H1 (cell line): ENCODE results near the gene KCNC4. TPM values are rescaled to one million over a fixed set of nuclear protein-coding genes. Genes with fewer than 3 reads are reported as not detected.

ENCODE experiments used
- CTCF ChIA-PET: fragments of 300-600 bp; sonication (Branson Sonifier 250); formaldehyde crosslinking; loops from one replicate; lab custom pipeline; 2021; ENCODE audit not compliant: partially characterized antibody; lab: Charles Lee
- POLR2A ChIA-PET: fragments of 300-600 bp; sonication (Branson Sonifier 250); formaldehyde crosslinking; loops from one replicate; lab custom pipeline; 2021; ENCODE audit warnings: inconsistent platforms; ENCODE audit not compliant: partially characterized antibody; lab: Charles Lee
- DNase-seq, 2 experiments: peaks; one replicate each; pipeline versions ENCODE4 v3.0.0 to v3.0.0-alpha.2; 2010 to 2022; ENCODE audit warnings: low spot score in 2 of 2, low read depth in 1 of 2, mixed read lengths in 1 of 2
- FAIRE-seq: peaks from 2 replicates; lab custom pipeline; 2011; peaks lifted over from hg19 to GRCh38; lab: Jason Lieb, UNC
- H2AFZ ChIP-seq: 2 replicates; pipeline ENCODE4 v1.8.1; 2012; ENCODE audit warnings: low read length, inconsistent platforms
- H2AK5ac ChIP-seq: 2 replicates; pipeline ENCODE4 v1.6.1; 2013; ENCODE audit warnings: low read depth, low read length
- H2BK120ac ChIP-seq: replicated peaks from 2 replicates; pipeline ENCODE3; 2013; ENCODE audit warnings: low read depth, low read length, inconsistent platforms
- H2BK12ac ChIP-seq: 2 replicates; pipeline ENCODE4 v1.6.1; 2013; ENCODE audit warnings: low read depth, low read length
- H2BK15ac ChIP-seq: 2 replicates; pipeline ENCODE4 v1.6.1; 2013; ENCODE audit warnings: low read length
- H2BK20ac ChIP-seq: 2 replicates; pipeline ENCODE4 v1.6.1; 2013; ENCODE audit warnings: low read length
- H2BK5ac ChIP-seq: 2 replicates; pipeline ENCODE4 v1.6.1; 2013; ENCODE audit warnings: low read depth, low read length
- H3K14ac ChIP-seq: 2 replicates; pipeline ENCODE4 v1.6.1; 2013; ENCODE audit warnings: inconsistent platforms; ENCODE audit not compliant: insufficient read length
- H3K18ac ChIP-seq: 2 replicates; pipeline ENCODE4 v1.6.1; 2013; ENCODE audit warnings: low read length; ENCODE audit errors: extremely low read depth
- H3K23ac ChIP-seq: 2 replicates; pipeline ENCODE4 v1.6.1; 2013; ENCODE audit warnings: inconsistent platforms; ENCODE audit not compliant: insufficient read length
- H3K23me2 ChIP-seq: 2 replicates; pipeline ENCODE4 v1.6.1; 2013; ENCODE audit warnings: low read depth, low read length
- H3K27ac ChIP-seq: 2 replicates; pipeline ENCODE4 v1.6.1; 2011; ENCODE audit warnings: low read depth, low read length, inconsistent platforms
- H3K27me3 ChIP-seq, 4 experiments: replicated peaks in 1 of 4; 1 replicate in 1 of 4; 2 replicates in 3 of 4; pipeline versions ENCODE4 v1.6.1 to v1.8.1; 2011 to 2013; ENCODE audit warnings: low read length in 3 of 4, mild to moderate bottlenecking in 3 of 4, inconsistent platforms in 2 of 4, mixed read lengths in 2 of 4, moderate library complexity in 1 of 4; ENCODE audit not compliant: control insufficient read depth in 3 of 4, insufficient read depth in 3 of 4; ENCODE audit errors: extremely low read depth in 1 of 4
- H3K36me3 ChIP-seq, 4 experiments: 2 replicates each; pipeline versions ENCODE4 v1.6.1 to v1.8.1; 2011 to 2013; ENCODE audit warnings: mild to moderate bottlenecking in 4 of 4, low read length in 3 of 4, moderate library complexity in 2 of 4, control low read depth in 1 of 4, inconsistent platforms in 1 of 4; ENCODE audit not compliant: insufficient read depth in 4 of 4, control insufficient read depth in 2 of 4
- H3K4ac ChIP-seq: replicated peaks from 2 replicates; pipeline ENCODE3; 2013; ENCODE audit warnings: low read length, low read depth, mixed read lengths, inconsistent platforms; ENCODE audit not compliant: insufficient read length
- H3K4me1 ChIP-seq, 4 experiments: replicated peaks in 1 of 4; 1 replicate in 1 of 4; 2 replicates in 3 of 4; pipeline versions ENCODE4 v1.6.1 to v1.8.1; 2011 to 2013; ENCODE audit warnings: low read length in 3 of 4, inconsistent platforms in 2 of 4, mixed read lengths in 1 of 4; ENCODE audit not compliant: insufficient read depth in 4 of 4, control insufficient read depth in 3 of 4
- H3K4me2 ChIP-seq, 2 experiments: 2 replicates each; pipeline versions ENCODE4 v1.6.1 to v1.8.1; 2011 to 2013; ENCODE audit warnings: low read depth in 2 of 2, low read length in 2 of 2, control low read depth in 1 of 2, inconsistent platforms in 1 of 2, mild to moderate bottlenecking in 1 of 2; ENCODE audit not compliant: insufficient read depth in 1 of 2
- H3K4me3 ChIP-seq, 4 experiments: fragments of 200-600, 300-600 bp in 1 of 4; sonication (generic), shearing (Covaris generic), sonication (Bioruptor Twin) in 1 of 4; 2 replicates each; pipeline versions ENCODE4 v1.5.1 to v1.8.1; 2011 to 2016; ENCODE audit warnings: low read length in 4 of 4, low read depth in 3 of 4, control low read depth in 2 of 4, inconsistent platforms in 2 of 4, mild to moderate bottlenecking in 2 of 4, mixed read lengths in 1 of 4, moderate library complexity in 1 of 4; ENCODE audit not compliant: insufficient read depth in 2 of 4; ENCODE audit errors: extremely low read depth in 1 of 4
- H3K56ac ChIP-seq: replicated peaks from 2 replicates; pipeline ENCODE3; 2013; ENCODE audit warnings: low read depth, mild to moderate bottlenecking, mixed read lengths, low read length, inconsistent platforms; ENCODE audit not compliant: insufficient read length
- H3K79me1 ChIP-seq: 2 replicates; pipeline ENCODE4 v1.6.1; 2013; ENCODE audit warnings: low read depth, low read length, control low read depth
- H3K79me2 ChIP-seq, 2 experiments: 2 replicates each; pipeline versions ENCODE4 v1.6.1 to v1.8.1; 2012 to 2013; ENCODE audit warnings: low read length in 2 of 2, mild to moderate bottlenecking in 2 of 2, inconsistent platforms in 1 of 2; ENCODE audit not compliant: insufficient read depth in 2 of 2, control insufficient read depth in 1 of 2
- H3K9ac ChIP-seq, 4 experiments: replicated peaks in 1 of 4; 1 replicate in 1 of 4; 2 replicates in 3 of 4; pipeline versions ENCODE4 v1.6.1 to v1.8.1; 2011 to 2013; ENCODE audit warnings: low read depth in 3 of 4, low read length in 3 of 4, control low read depth in 2 of 4, mild to moderate bottlenecking in 2 of 4, moderate library complexity in 2 of 4, inconsistent platforms in 1 of 4; ENCODE audit errors: extremely low read depth in 1 of 4
- H3K9me3 ChIP-seq, 2 experiments: 2 replicates each; pipeline versions ENCODE4 v1.6.1 to v1.8.1; 2012 to 2013; ENCODE audit warnings: mild to moderate bottlenecking in 2 of 2, moderate library complexity in 2 of 2, control low read depth in 1 of 2, inconsistent platforms in 1 of 2, low read depth in 1 of 2, low read length in 1 of 2, mixed read lengths in 1 of 2; ENCODE audit not compliant: insufficient read depth in 2 of 2
- H4K20me1 ChIP-seq, 2 experiments: replicated peaks in 1 of 2; 2 replicates each; pipeline versions ENCODE3 to v1.8.1; 2011 to 2013; ENCODE audit warnings: inconsistent platforms in 2 of 2, low read length in 2 of 2, mild to moderate bottlenecking in 1 of 2; ENCODE audit not compliant: insufficient read depth in 2 of 2, control insufficient read depth in 1 of 2
- H4K5ac ChIP-seq: 2 replicates; pipeline ENCODE4 v1.6.1; 2013; ENCODE audit warnings: low read length, low read depth, mixed read lengths, inconsistent platforms; ENCODE audit not compliant: insufficient read length
- H4K8ac ChIP-seq: 2 replicates; pipeline ENCODE4 v1.8.0; 2013; ENCODE audit warnings: mild to moderate bottlenecking, moderate library complexity, low read length, inconsistent platforms; ENCODE audit not compliant: insufficient read depth; ENCODE audit errors: extremely low read depth
- H4K91ac ChIP-seq: replicated peaks from 2 replicates; pipeline ENCODE3; 2013; ENCODE audit warnings: low read length, mixed read lengths, inconsistent platforms; ENCODE audit not compliant: insufficient read length
- BCL11A ChIP-seq, 2 experiments: IDR thresholded peaks; one replicate each; pipeline ENCODE4 v1.6.1; 2011; ENCODE audit warnings: low read depth in 2 of 2, low read length in 2 of 2, mild to moderate bottlenecking in 2 of 2
- CTBP2 ChIP-seq: IDR thresholded peaks from 2 replicates; pipeline ENCODE4 v1.7.0; 2011; ENCODE audit warnings: borderline replicate concordance, mild to moderate bottlenecking, moderate library complexity, mixed read lengths, low read length; ENCODE audit not compliant: insufficient read depth, insufficient read length
- EGR1 ChIP-seq: IDR thresholded peaks from 2 replicates; pipeline ENCODE4 v1.6.1; 2011; ENCODE audit warnings: low read depth, low read length, borderline replicate concordance
- KDM4A ChIP-seq: IDR thresholded peaks from one replicate; pipeline ENCODE4 v1.7.1; 2012; ENCODE audit warnings: low read depth, mild to moderate bottlenecking, moderate library complexity, low read length, inconsistent platforms; ENCODE audit not compliant: severe bottlenecking
- NANOG ChIP-seq: IDR thresholded peaks from 2 replicates; pipeline ENCODE4 v1.6.1; 2011; ENCODE audit warnings: low read length, low read depth, mild to moderate bottlenecking, inconsistent platforms; ENCODE audit not compliant: insufficient read depth, poor library complexity, severe bottlenecking
- PHF8 ChIP-seq: fragments of 200-600 bp; sonication (generic); conservative IDR thresholded peaks from 2 replicates; pipeline ENCODE4 v1.7.1; 2012; ENCODE audit warnings: low read depth, mild to moderate bottlenecking, inconsistent platforms, low read length, moderate library complexity
- RAD21 ChIP-seq, 2 experiments: IDR thresholded peaks in 1 of 2; conservative IDR thresholded peaks in 1 of 2; 2 replicates each; pipeline ENCODE4 v1.6.1; 2011; ENCODE audit warnings: low read depth in 2 of 2, low read length in 2 of 2, improper control_type of control experiment in 1 of 2, inconsistent platforms in 1 of 2, mild to moderate bottlenecking in 1 of 2, moderate library complexity in 1 of 2
- RFX5 ChIP-seq: IDR thresholded peaks from 2 replicates; pipeline ENCODE4 v1.6.1; 2011; ENCODE audit warnings: low read depth, low read length, improper control_type of control experiment, borderline replicate concordance
- SAP30 ChIP-seq: fragments of 300-600 bp; sonication (generic); IDR thresholded peaks from 2 replicates; pipeline ENCODE4 v1.7.1; 2012; ENCODE audit warnings: low read length, moderate library complexity, mild to moderate bottlenecking, inconsistent platforms; ENCODE audit not compliant: insufficient read depth, insufficient replicate concordance
- WGBS, 2 experiments: shearing (Covaris generic) in 1 of 2; methylation state at CpG; one replicate each; pipeline versions ENCODE4 v1.1.6 to v1.1.7; 2013 to 2015; ENCODE audit warnings: low lambda C conversion rate in 2 of 2, mixed read lengths in 2 of 2, inconsistent platforms in 1 of 2, low coverage in 1 of 2, missing lambda C conversion rate in 1 of 2; ENCODE audit not compliant: insufficient replicate concordance in 2 of 2, insufficient coverage in 1 of 2, insufficient read length in 1 of 2; ENCODE audit errors: extremely low coverage in 1 of 2, missing lambda C conversion rate in 1 of 2; 5-methylcytosine and 5-hydroxymethylcytosine counted together
- polyA plus RNA-seq, 7 experiments: library from polyadenylated mRNA; depleted of rRNA in 3 of 7; stranded (reverse) in 5 of 7; unstranded in 2 of 7; fragments of >200 nt in 5 of 7; fragments of 200-250 nt in 2 of 7; gene quantifications; 1 replicate in 5 of 7; 2 replicates in 1 of 7; 4 replicates in 1 of 7; pipeline versions ENCODE4 v1.2.1 to v1.2.3, GENCODE V29; 2011 to 2013; ENCODE audit warnings: missing spikeins in 2 of 7, mixed read lengths in 2 of 7
- total RNA-seq: library from RNA; stranded (reverse); fragmentation: NEBNext Ultra II Directional; extraction: Animal tissue kit (Norgen Biotek cat#: 25700); gene quantifications from 2 replicates; pipeline ENCODE4 v1.2.1, GENCODE V29; 2021
- TF ChIP-seq, protein P1 (sequence below), 3 experiments: IDR thresholded peaks; 1 replicate in 2 of 3; 2 replicates in 1 of 3; pipeline versions ENCODE4 v1.5.1 to v1.6.1; 2011; ENCODE audit warnings: low read length in 3 of 3, mild to moderate bottlenecking in 3 of 3, inconsistent platforms in 2 of 3, low read depth in 1 of 3, moderate library complexity in 1 of 3; ENCODE audit not compliant: insufficient read depth in 1 of 3; ENCODE audit errors: control extremely low read depth in 1 of 3

KCNC4 gene
- total and polyA plus RNA-seq, 2 of the 8 experiments (the other 6 are each of a cell fraction or from before 2014, with no cell fraction given): 8.1 to 11.2 TPM

- H3K4me2 ChIP-seq: no peak overlapping the region
- H4K20me1 ChIP-seq: no peaks in the 10 kb centered on the region
- FAIRE-seq (no peak), DNase-seq (no peak)
- no peak overlapping the region for H3K56ac ChIP-seq
- 100% methylated on average over 2 of the region's 2 CpGs; no CpG with 5 or more reads in 1 of the 2 experiments for WGBS, 2 experiments
- H3K18ac ChIP-seq: no peak overlapping the region
- H3K27ac ChIP-seq: no peak overlapping the region
- no peaks in the 10 kb centered on the region for H3K27me3 ChIP-seq
- CTCF ChIA-PET: interaction anchor here (0.8 to 4.8 kb wide), 6 partner anchors 9 to 297 kb away, joined by 3 to 35 read pairs (median 3); no protein-coding TSS in a partner anchor
- no peak overlapping the region for H4K8ac ChIP-seq
- no peak overlapping the region for H2BK5ac ChIP-seq
- no peak overlapping the region for H3K23ac ChIP-seq
- H3K36me3 ChIP-seq: no peaks in the 10 kb centered on the region
- H2BK12ac ChIP-seq: no peak overlapping the region
- H4K91ac ChIP-seq: no peak overlapping the region
- POLR2A ChIA-PET: interaction anchor here (0.8 kb wide), 1 partner anchor 10 kb away, joined by 3 read pairs; no protein-coding TSS in a partner anchor
- no peak overlapping the region for H2BK15ac ChIP-seq
- no peak overlapping the region for H2AFZ ChIP-seq
- no peak overlapping the region for H3K4me3 ChIP-seq
- H3K14ac ChIP-seq: no peak overlapping the region
- H3K4me1 ChIP-seq: peaks cover 0 to 6% (median 4%) of the 10 kb centered on the region in 4 experiments; a peak in 4 of 7 replicates
- no peak overlapping the region for H4K5ac ChIP-seq
- no peak overlapping the region for H3K4ac ChIP-seq
- H3K79me1 ChIP-seq: no peaks in the 10 kb centered on the region; the same call in 1 of the 2 replicates
- H2BK120ac ChIP-seq: no peak overlapping the region
- H3K79me2 ChIP-seq: no peaks in the 10 kb centered on the region
- no peak overlapping the region for H2AK5ac ChIP-seq
- H3K9me3 ChIP-seq: no peaks in the 10 kb centered on the region
- H3K9ac ChIP-seq: no peak overlapping the region
- H3K23me2 ChIP-seq: no peaks in the 10 kb centered on the region; the same call in 1 of the 2 replicates
- no peak overlapping the region for H2BK20ac ChIP-seq
- TF ChIP-seq BCL11A (IDR thresholded peaks at IDR 0.05; ENCODE audit: low read depth in 2 of 2, low read length in 2 of 2) (no peak), SAP30 (no peak), NANOG (no peak), KDM4A (no peak), EGR1 (no peak), RFX5 (no peak), PHF8 (no peak), RAD21 (IDR thresholded peaks at IDR 0.05 in 1 of 2, conservative IDR thresholded peaks at IDR 0.05 in 1 of 2; ENCODE audit: low read depth in 2 of 2, low read length in 2 of 2) (no peak), CTBP2 (no peak)
- TF ChIP-seq, protein P1, sequence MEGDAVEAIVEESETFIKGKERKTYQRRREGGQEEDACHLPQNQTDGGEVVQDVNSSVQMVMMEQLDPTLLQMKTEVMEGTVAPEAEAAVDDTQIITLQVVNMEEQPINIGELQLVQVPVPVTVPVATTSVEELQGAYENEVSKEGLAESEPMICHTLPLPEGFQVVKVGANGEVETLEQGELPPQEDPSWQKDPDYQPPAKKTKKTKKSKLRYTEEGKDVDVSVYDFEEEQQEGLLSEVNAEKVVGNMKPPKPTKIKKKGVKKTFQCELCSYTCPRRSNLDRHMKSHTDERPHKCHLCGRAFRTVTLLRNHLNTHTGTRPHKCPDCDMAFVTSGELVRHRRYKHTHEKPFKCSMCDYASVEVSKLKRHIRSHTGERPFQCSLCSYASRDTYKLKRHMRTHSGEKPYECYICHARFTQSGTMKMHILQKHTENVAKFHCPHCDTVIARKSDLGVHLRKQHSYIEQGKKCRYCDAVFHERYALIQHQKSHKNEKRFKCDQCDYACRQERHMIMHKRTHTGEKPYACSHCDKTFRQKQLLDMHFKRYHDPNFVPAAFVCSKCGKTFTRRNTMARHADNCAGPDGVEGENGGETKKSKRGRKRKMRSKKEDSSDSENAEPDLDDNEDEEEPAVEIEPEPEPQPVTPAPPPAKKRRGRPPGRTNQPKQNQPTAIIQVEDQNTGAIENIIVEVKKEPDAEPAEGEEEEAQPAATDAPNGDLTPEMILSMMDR (IDR thresholded peaks at IDR 0.05; ENCODE audit: control extremely low read depth in 1 of 3, insufficient read depth in 1 of 3, low read depth in 1 of 3, low read length in 3 of 3): no peak
Measured at GRCh38 chr1:110198746-110199145, 11.4 kb upstream of the KCNC4 start.
